Right kidney (tissue), 1 donor: Measurements from ENCODE around the gene MRPS23.
A peak's percentile ranks its signal among the peaks of the same experiment; 100 is the strongest.

Experiments
- DNase-seq: peaks from one replicate; pipeline ENCODE4 v3.0.0-alpha.2; 2016

MRPS23 gene

DNA sequence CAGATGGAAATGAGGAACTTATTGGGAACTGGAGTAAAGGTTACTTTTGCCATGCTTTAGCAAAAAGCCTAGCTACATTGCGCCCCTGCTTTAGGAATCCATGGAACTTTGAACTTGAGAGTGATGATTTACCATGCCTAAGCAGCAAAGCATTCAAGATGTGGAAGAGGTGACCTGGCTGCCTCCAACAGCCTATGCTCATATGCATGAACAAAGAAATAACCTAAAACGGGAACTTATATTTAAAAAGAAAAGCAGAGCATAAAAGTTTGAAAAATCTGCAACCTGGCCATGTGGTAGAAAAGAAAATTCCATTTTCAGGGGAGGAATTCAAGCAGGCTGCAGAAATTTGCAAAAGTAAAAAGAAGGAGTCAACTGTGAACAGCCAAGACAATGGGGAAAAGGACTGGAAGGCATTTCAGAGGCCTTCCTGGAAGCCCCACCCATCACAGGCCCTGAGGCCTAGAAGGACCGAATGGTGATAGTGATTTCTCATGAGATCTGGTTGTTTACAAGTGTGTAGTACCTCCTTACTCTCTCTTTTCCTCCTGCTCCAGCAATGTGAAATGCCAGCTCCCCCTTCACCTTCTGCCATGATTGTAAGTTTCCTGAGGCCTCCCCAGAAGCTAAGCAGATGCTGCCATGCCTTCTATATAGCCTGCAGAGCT, 48.7 kb downstream of the MRPS23 start:
- no peak for DNase-seq

DNA sequence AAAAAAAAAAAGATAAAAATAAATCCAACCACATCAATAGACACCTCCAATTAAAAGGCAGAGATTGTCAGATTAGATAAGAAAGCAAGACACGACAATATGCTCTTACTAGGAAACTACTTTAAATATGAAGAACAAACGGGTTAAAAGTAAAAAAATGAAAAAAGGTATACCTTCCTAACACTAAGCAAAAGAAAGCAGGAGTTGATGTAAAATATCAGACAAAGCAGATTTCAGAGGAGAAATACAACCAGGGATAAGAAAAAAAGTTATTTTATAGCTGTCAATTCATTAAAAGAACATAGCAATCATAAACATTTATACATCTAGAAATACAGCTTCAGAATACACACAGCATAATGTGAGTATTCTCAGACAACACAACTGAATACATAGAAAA, 55.0 kb downstream of the MRPS23 start:
- DNase-seq = no peak

DNA sequence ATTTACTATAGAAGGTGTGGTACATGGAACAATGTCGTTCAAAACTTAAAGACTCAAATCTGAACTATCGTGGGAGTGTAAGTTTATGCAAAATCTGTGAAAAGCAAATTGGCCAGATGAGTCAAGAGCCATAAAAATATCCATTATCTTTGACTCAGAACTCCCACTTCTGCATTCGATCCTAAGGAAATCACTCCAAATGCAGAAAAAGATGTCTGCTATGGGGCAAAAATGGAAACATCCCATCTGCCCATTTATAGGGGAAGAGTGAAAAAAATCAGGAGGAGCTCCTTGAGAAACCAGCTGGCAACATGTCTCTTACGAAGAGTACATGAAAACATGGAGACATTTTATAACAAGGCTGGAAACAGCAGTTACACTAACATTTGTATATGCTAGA, 61.1 kb downstream of the MRPS23 start:
- DNase-seq = no peak

DNA sequence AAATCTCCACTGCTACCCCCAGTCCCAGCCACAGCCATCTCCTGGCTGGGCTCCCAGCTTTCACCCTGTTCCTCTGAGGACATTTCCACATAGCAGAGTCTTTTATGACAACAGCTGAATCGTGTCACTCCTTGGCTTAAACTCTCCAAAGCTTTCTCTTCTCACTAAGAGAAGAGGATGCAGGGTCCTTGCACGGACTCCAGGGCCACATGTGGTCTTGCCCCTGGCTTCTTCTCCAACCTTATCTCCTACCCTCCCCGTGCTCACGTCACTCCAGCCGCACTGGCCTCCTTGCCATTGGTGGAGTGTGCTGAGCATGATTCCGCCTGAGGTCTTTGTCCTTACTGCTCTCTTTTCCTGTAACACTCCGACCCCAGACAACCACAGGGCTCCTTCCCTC, 64.8 kb downstream of the MRPS23 start:
- peak; percentile 51 for DNase-seq
